Heart left ventricle (tissue), 13 donors: ENCODE results near the gene HIVEP1.

ENCODE experiments used
- POLR2A ChIP-seq, 2 donors: fragments of 450-650 bp; IDR thresholded peaks; one replicate each; pipeline ENCODE4 v1.6.1; 2017; ENCODE audit warnings: antibody characterized with exemption in 2 of 2, mild to moderate bottlenecking in 2 of 2, moderate library complexity in 2 of 2
- TF ChIP-seq, protein P1 (sequence below), 12 donors: fragments of 200-600 bp; sonication (generic) in 4 of 12; IDR thresholded peaks; one replicate each; pipeline versions ENCODE4 v1.5.0 to v1.8.0; 2018 to 2022; ENCODE audit warnings: antibody characterized with exemption in 12 of 12, mild to moderate bottlenecking in 5 of 12
- donor health status: ischemic (EF 13 %, LVEDD 7.1; RV severe dilation, severe dysfunction).
- donor health status: DM: no; HTN: yes; CAD: no.
- donor health status: DM: no; HTN: no; CAD: no.
- donor health status: ischemic (EF 25% LVEDD 6.9; RV normal size, moderate dysfunction).
- donor health status: ischemic (EF 25% LVEDD 5.7; RV mildly dilated, moderate dysfunction).
- donor health status: ischemic (EF 35%, LVEDD 5.7; RV mildly dilated, moderate dysfunction).
- donor health status: nonischemic (EF 11% LVEDD 7.7; RV severe dilation, severe dysfunction).
- donor health status: DM: yes; HTN: yes; CAD: no.
- donor health status: PGD.
- donor health status: ischemic (EF 29% LVEDD 5.4; RV normal size, mild dysfunction).
- donor health status: nonischemic (EF 23%, LVEDD 6.1; RV moderate dilation, normal function).

DNA sequence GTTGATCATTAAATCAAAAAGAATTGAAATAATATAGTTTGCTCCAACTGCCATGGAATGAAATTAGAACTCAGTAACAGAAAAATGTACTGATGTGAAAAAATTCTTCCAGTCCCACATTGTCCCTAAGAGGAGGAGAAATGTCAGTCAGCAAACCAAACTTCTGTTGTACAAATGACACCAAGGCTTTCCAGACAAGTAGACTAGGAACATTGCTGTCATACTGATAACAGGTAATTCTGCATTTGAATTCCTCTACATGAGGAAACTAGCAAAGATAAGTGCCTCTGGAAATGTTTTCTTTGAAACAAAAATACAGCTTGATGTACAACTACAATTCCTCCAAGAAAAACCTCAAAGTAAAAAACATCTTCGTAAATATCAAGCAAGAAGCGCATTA, 90.2 kb downstream of the HIVEP1 start:
- TF ChIP-seq, protein P1, sequence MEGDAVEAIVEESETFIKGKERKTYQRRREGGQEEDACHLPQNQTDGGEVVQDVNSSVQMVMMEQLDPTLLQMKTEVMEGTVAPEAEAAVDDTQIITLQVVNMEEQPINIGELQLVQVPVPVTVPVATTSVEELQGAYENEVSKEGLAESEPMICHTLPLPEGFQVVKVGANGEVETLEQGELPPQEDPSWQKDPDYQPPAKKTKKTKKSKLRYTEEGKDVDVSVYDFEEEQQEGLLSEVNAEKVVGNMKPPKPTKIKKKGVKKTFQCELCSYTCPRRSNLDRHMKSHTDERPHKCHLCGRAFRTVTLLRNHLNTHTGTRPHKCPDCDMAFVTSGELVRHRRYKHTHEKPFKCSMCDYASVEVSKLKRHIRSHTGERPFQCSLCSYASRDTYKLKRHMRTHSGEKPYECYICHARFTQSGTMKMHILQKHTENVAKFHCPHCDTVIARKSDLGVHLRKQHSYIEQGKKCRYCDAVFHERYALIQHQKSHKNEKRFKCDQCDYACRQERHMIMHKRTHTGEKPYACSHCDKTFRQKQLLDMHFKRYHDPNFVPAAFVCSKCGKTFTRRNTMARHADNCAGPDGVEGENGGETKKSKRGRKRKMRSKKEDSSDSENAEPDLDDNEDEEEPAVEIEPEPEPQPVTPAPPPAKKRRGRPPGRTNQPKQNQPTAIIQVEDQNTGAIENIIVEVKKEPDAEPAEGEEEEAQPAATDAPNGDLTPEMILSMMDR (IDR thresholded peaks at IDR 0.05) = no peak
- TF ChIP-seq POLR2A (IDR thresholded peaks at IDR 0.05) = no peak
